HG03521 (cell line): Measurements from ENCODE around the gene PLAC8.
"Not testable (repeated sequence)": the region's sequence is repeated elsewhere in the genome, so short reads cannot be mapped to it uniquely, and the experiment has no call there.

ENCODE experiments used
- ATAC-seq: cut with Tn5 transposase; IDR thresholded peaks from one replicate; pipeline ENCODE4 v1.9.1; 2021; ENCODE audit warnings: mild to moderate bottlenecking, moderate library complexity; ENCODE audit not compliant: unreplicated experiment

The PLAC8 gene

DNA sequence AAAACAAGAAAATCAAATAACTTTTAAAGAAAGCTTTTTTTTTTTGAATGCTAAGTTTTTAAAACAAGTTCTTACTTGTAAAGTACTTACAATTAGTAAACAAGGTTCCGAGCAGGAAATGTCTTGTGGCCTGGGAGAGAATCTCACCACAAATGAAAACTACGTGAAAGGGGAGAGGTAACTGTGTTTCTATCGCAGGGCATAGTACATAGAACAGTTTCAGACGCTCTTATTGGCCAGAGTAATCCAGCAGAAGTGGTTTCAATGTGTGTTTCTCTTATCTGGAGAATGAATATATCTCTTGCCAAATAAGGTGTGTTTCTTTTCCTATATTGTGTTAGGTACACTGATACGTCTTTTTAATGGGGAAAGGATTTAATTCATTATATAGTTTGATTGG is at the start of gene PLAC8:
Gene PLAC8, minus strand, starts transcription at position 154 of the 400 bp plus-strand sequence. CDS start 6,808 bp downstream, outside the sequence.
- ATAC-seq = peak; percentile 30

DNA sequence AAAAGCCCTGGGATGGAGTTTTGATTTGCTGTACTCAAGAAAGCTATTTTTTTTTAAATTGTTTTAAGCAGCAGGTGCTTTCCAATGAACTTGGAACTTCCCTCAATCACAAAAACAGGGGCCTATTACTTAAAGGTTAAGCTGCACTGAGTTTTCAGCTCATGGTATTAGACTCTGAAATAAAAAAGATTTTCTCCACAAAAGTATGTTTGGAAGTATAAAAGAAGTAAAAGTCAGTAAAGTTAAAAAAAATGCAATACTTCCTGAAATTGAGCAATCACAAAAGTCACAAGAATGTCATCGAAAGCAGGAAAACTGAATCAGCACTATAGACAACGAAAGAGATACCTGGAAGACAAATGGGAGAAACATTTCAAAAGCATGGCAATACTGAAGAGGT is 38.9 kb upstream of the PLAC8 start:
- ATAC-seq = no peak

- ATAC-seq = no peak
These were observed 38.2 kb upstream of the PLAC8 start for GRCh38 chr4:83152746-83153145.

DNA sequence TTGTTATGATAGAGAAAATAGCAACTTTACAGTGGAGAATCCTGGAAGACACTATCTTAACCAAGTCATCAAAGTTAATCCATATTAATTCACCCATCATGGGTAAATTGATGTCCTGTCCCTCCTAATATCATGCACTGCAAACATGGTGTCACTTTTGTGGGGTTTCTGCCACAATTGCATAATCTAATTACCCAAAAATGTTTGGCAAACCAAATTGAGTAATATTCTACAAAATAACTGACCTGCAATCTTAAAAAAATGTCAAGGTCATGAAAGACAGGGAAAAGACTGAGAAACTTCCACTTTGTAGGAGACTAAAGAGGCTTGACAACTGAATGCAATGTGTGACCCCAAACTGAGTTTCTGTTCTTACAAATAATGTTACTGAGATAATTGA is 37.1 kb upstream of the PLAC8 start:
- ATAC-seq = no peak

- no peak for ATAC-seq
These were observed 36.3 kb upstream of the PLAC8 start for GRCh38 chr4:83150653-83151330.

GRCh38 chr4:83149865-83150652 is 35.5 kb upstream of the PLAC8 start:
- no peak for ATAC-seq

GRCh38 chr4:83146841-83147240 is 32.3 kb upstream of the PLAC8 start:
- no peak for ATAC-seq

GRCh38 chr4:83145776-83146175 is 31.2 kb upstream of the PLAC8 start:
- not testable (repeated sequence) for ATAC-seq

DNA sequence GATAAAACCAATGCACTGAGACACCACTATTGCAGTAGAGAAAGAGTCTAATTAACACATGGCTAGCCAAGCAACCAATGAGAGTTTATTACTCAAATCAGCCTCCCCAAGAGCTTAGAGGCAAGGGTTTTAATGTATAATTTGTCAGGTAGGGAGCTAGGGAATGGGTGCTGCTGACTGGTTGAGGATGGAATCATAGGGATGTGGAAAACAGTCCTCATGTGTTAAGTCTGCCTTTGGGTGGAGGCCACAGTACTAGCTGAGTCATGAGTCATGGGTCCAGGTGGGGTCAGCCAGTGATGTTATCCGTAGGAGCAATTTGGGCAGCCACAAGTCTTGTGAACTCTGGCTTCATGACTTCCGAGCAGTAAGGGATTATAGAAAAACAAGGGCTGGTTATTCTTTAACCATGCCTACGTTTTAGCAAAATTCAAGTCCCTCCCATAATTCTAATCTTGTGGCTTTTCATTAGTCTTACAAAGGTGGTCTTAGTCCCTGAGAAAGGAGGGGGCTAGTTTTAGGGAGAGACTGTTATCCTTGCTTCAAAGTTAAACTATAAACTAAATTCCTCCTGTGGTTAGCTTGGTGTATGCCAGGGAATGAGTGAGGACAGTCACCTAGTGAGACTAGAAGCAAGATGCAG is 25.1 kb upstream of the PLAC8 start:
- no peak for ATAC-seq

DNA sequence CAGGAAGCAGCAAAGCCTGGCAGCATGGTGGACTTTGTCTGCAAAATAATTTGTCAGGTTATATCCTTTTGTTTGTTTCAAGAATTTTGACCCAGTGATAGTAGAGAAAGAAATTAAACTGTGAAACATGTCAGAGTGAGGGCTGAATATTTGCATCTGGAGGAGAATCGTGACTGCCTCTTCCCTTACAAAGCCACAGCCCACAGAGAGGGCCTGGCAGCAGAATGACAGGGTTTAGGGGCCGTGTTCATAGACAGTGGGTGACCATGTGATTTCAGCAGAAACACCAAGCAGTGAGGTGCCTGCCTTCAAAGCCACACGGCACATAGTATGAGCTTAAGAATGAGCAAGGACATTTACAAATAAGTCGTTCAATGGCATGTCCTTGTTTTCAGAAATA is 24.4 kb upstream of the PLAC8 start:
- peak; percentile 48 for ATAC-seq

GRCh38 chr4:83132065-83132464 is 17.5 kb upstream of the PLAC8 start:
- ATAC-seq = no peak

GRCh38 chr4:83129264-83129663 is 14.7 kb upstream of the PLAC8 start:
- ATAC-seq = no peak

DNA sequence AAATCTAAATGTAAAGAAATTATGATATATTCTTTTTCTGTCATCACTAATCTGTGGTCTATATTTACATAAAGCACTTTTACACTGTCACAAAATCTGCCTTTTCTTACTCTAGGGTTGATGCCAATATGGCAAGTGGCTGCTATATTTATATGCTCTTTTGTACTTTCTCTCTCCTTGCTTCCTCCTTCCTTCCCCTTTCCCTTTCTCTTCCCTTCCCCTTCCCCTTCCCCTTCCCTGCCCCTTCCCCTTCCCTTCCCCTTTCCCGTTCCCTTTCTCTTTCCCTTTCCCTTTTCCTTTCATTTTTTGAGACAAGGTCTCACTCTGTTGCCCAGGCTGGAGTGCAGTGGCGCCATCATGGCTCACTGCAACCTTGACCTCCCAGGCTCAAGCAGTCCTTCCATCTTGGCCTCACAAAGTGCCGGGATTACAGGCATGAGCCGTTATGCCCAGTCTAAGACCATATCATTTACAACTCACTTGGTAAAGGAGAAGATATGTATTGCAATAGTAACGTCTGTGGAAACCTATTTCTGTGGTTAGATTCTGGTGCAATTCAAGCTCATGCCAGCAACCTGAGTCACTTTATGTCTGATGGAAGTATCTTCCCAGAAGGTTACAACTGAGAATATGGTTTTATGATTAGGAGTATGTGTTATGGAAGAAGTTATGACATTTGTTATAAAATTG is 13.9 kb upstream of the PLAC8 start:
- ATAC-seq = no peak

GRCh38 chr4:83125738-83126141 is 11.2 kb upstream of the PLAC8 start:
- no peak for ATAC-seq

- no peak for ATAC-seq
These were observed 9.7 kb upstream of the PLAC8 start for GRCh38 chr4:83124111-83124780.

DNA sequence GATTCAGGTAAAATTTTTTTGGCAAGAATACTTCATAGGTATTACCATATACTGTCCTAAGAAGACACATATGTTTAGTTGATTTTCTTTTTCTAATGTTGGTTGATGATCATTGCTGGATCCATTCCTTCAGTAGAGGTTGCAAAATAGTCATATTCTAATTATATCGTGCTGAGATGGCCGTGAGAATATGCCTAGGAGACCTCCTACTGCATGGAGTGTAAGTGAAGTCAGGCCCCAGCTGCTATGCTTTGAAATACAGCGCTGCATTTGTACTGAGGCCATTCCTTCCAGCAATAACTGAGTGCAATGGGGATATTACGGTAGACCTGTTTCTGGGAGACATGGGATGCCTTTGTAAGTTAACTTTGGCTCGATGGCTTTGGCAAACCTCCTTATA is 6.7 kb upstream of the PLAC8 start:
- ATAC-seq = no peak

DNA sequence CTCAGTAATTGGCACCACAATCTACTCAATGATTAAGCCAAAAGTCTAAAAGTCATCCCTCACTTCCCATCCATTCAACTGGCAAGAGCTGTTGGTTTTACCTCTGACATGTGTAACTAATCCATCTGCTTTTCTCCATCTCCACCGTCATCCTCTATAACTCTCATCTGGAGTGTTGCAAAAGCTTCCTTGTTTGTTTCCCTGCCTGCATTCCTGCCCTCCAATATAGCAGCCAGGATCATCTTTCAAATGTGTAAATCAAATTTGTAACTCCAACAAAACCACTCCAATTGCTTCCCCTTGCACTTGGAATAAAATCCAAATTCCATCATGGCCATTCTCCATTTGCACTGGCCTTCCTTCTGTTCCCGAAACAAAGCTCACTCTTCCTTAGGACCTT is 4.3 kb upstream of the PLAC8 start:
- no peak for ATAC-seq

DNA sequence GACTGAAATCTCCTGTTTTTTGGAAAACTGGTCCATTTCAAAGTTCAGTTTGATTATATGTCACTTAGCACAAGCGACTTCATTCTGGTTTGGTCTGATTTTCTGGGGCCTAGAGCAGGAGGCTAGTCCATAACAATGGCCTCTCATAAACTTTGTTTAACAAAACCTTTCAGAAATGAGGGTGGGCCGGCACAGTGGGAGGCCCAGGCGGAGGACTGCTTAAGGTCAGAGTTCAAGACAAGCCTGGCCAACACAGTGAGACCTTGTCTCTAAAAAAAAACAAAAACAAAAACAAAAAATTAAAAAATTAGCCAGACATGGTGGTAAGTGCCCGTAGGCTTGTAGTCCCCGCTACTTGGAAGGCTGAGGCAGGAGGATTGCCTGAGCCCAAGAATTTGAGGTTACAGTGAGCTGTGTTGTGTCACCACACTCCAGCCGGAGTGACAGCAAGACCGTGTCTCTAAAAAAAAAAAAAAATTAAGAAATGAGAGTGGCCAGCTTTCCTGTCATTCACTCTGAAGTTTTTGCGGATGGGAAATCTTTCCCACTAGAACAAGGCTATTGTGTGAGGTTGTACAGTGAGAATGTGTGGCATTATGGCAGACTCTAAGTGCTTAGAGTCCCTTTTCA is 1.2 kb upstream of the PLAC8 start:
- ATAC-seq = no peak

- ATAC-seq = no peak
These were observed 471 bp upstream of the PLAC8 start for GRCh38 chr4:83115000-83115399.

- no peak for ATAC-seq
These were observed 1.1 kb downstream of the PLAC8 start for GRCh38 chr4:83113429-83113786.
